ENCODE results near the gene KLHL29.

GRCh38 chr2:23489471-23490322 is 104.7 kb downstream of the KLHL29 start:
- TF ChIP-seq POLR2A (IDR thresholded peaks at IDR 0.05; ENCODE audit: low read depth, low read length) (no peak), TAF1 (IDR thresholded peaks at IDR 0.05; ENCODE audit: low read depth, low read length) (no peak), POLR2AphosphoS5 (IDR thresholded peaks at IDR 0.05; ENCODE audit: low read depth, low read length) (no peak)
